HG03103 (cell line): ENCODE data around the gene RND3.

Source experiments
- ATAC-seq: cut with Tn5 transposase; IDR thresholded peaks from one replicate; pipeline ENCODE4 v1.9.1; 2021; ENCODE audit warnings: low read depth; ENCODE audit not compliant: unreplicated experiment

The RND3 gene

GRCh38 chr2:150445398-150445797, 42.1 kb downstream of the RND3 start:
- no peak for ATAC-seq

GRCh38 chr2:150442484-150442883, 45.0 kb downstream of the RND3 start:
- no peak for ATAC-seq

- ATAC-seq = no peak
These were observed 45.7 kb downstream of the RND3 start for GRCh38 chr2:150441784-150442183.

- no peak for ATAC-seq
These were observed 46.2 kb downstream of the RND3 start for GRCh38 chr2:150441226-150441625.

GRCh38 chr2:150438654-150439053, 48.8 kb downstream of the RND3 start:
- no peak for ATAC-seq

- ATAC-seq = no peak
These were observed 49.4 kb downstream of the RND3 start for GRCh38 chr2:150438041-150438440.

- no peak for ATAC-seq
These were observed 55.2 kb downstream of the RND3 start for GRCh38 chr2:150432312-150432625.

- ATAC-seq = no peak
These were observed 55.7 kb downstream of the RND3 start for GRCh38 chr2:150431561-150432311.

GRCh38 chr2:150429384-150429961, 58.0 kb downstream of the RND3 start:
- ATAC-seq = no peak

GRCh38 chr2:150428641-150429040, 58.8 kb downstream of the RND3 start:
- no peak for ATAC-seq

GRCh38 chr2:150427298-150427697, 60.2 kb downstream of the RND3 start:
- no peak for ATAC-seq

- no peak for ATAC-seq
These were observed 60.7 kb downstream of the RND3 start for GRCh38 chr2:150426724-150427123.

GRCh38 chr2:150426315-150426714, 61.2 kb downstream of the RND3 start:
- ATAC-seq = no peak

GRCh38 chr2:150425121-150425955, 62.1 kb downstream of the RND3 start:
- ATAC-seq = no peak

GRCh38 chr2:150424406-150424805, 63.1 kb downstream of the RND3 start:
- ATAC-seq = no peak

- ATAC-seq = no peak
These were observed 66.3 kb downstream of the RND3 start for GRCh38 chr2:150421126-150421651.

- ATAC-seq = no peak
These were observed 68.6 kb downstream of the RND3 start for GRCh38 chr2:150418916-150419315.
